Measurements from ENCODE around the gene IL1RN. TPM values are rescaled to one million over a fixed set of nuclear protein-coding genes. Genes with fewer than 3 reads are reported as not detected.

IL1RN gene
- total and polyA plus RNA-seq, 2 of the 13 experiments (the other 11 are each of a cell fraction or from before 2014, with no cell fraction given), result 21.2 to 101 TPM

DNA sequence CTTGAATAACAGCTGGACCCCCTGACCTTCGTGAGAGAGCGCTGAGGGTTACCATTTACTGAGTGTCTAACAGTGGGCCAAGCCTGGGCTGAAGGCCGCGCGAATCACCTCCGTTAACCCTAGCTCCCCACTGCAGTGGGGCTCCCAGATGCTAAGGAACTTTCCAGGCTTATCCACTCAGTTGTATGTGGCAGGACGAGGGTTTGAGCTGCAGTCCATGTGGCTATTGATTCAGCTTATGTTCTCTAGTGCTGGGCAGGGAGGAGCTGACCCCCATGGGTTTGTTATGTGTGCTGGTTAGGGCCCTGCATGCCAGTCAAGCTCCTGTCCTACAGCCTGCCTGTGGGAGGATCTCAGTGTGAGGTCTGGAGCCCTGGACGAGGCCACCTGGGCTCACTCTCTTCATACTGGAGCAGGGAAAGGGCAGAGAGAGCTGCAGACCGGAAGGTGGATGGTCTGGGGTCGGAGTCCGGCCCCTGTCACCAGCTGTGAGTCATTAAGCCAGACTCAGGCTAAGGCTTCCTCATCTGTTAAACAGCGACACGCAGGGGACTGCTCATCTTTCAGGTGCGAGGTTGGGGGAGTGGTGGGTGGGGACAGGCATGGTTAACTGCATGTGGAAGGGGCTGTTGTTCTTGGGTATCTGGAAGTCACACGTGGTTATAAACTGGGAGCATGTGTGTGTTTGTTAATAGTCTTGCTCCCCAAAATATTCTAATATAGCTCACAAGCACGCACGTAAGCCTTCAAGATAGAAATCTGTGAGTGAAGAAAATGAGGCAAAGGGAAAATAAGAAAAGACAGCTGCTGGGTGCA lies 52.9 kb downstream of the IL1RN start (continued):
- TF ChIP-seq ATF3 (CRISPR knock-in tag; IDR thresholded peaks at IDR 0.05), result peak; percentile 67; the same call in 1 of the 2 replicates
- no peak for TF ChIP-seq SNRNP70 (IDR thresholded peaks at IDR 0.05; ENCODE audit: low read depth, low read length)
- TF ChIP-seq, protein P1, sequence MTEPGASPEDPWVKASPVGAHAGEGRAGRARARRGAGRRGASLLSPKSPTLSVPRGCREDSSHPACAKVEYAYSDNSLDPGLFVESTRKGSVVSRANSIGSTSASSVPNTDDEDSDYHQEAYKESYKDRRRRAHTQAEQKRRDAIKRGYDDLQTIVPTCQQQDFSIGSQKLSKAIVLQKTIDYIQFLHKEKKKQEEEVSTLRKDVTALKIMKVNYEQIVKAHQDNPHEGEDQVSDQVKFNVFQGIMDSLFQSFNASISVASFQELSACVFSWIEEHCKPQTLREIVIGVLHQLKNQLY (CRISPR knock-in tag; IDR thresholded peaks at IDR 0.05), result peak; percentile 90
- no peak for TF ChIP-seq ZSCAN30 (CRISPR knock-in tag; IDR thresholded peaks at IDR 0.05)
- peak; percentile 78 for TF ChIP-seq SKI (IDR thresholded peaks at IDR 0.05; ENCODE audit: partially characterized antibody)
- TF ChIP-seq ZNF292 (CRISPR knock-in tag; IDR thresholded peaks at IDR 0.05; ENCODE audit: borderline replicate concordance, low read depth), result peak; percentile 93; the same call in 1 of the 2 replicates
- TF ChIP-seq ZNF772 (CRISPR knock-in tag; IDR thresholded peaks at IDR 0.05), result peak; percentile 88
- TF ChIP-seq, protein P2, sequence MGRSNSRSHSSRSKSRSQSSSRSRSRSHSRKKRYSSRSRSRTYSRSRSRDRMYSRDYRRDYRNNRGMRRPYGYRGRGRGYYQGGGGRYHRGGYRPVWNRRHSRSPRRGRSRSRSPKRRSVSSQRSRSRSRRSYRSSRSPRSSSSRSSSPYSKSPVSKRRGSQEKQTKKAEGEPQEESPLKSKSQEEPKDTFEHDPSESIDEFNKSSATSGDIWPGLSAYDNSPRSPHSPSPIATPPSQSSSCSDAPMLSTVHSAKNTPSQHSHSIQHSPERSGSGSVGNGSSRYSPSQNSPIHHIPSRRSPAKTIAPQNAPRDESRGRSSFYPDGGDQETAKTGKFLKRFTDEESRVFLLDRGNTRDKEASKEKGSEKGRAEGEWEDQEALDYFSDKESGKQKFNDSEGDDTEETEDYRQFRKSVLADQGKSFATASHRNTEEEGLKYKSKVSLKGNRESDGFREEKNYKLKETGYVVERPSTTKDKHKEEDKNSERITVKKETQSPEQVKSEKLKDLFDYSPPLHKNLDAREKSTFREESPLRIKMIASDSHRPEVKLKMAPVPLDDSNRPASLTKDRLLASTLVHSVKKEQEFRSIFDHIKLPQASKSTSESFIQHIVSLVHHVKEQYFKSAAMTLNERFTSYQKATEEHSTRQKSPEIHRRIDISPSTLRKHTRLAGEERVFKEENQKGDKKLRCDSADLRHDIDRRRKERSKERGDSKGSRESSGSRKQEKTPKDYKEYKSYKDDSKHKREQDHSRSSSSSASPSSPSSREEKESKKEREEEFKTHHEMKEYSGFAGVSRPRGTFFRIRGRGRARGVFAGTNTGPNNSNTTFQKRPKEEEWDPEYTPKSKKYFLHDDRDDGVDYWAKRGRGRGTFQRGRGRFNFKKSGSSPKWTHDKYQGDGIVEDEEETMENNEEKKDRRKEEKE (IDR thresholded peaks at IDR 0.05), result no peak
- TF ChIP-seq THYN1 (CRISPR knock-in tag; IDR thresholded peaks at IDR 0.05; ENCODE audit: borderline replicate concordance, low read depth), result no peak
- TF ChIP-seq, protein P3, sequence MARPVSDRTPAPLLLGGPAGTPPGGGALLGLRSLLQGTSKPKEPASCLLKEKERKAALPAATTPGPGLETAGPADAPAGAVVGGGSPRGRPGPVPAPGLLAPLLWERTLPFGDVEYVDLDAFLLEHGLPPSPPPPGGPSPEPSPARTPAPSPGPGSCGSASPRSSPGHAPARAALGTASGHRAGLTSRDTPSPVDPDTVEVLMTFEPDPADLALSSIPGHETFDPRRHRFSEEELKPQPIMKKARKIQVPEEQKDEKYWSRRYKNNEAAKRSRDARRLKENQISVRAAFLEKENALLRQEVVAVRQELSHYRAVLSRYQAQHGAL (CRISPR knock-in tag; IDR thresholded peaks at IDR 0.05; ENCODE audit: not compliant biosample characterization), result peak; percentile 25
- TF ChIP-seq, protein P4, sequence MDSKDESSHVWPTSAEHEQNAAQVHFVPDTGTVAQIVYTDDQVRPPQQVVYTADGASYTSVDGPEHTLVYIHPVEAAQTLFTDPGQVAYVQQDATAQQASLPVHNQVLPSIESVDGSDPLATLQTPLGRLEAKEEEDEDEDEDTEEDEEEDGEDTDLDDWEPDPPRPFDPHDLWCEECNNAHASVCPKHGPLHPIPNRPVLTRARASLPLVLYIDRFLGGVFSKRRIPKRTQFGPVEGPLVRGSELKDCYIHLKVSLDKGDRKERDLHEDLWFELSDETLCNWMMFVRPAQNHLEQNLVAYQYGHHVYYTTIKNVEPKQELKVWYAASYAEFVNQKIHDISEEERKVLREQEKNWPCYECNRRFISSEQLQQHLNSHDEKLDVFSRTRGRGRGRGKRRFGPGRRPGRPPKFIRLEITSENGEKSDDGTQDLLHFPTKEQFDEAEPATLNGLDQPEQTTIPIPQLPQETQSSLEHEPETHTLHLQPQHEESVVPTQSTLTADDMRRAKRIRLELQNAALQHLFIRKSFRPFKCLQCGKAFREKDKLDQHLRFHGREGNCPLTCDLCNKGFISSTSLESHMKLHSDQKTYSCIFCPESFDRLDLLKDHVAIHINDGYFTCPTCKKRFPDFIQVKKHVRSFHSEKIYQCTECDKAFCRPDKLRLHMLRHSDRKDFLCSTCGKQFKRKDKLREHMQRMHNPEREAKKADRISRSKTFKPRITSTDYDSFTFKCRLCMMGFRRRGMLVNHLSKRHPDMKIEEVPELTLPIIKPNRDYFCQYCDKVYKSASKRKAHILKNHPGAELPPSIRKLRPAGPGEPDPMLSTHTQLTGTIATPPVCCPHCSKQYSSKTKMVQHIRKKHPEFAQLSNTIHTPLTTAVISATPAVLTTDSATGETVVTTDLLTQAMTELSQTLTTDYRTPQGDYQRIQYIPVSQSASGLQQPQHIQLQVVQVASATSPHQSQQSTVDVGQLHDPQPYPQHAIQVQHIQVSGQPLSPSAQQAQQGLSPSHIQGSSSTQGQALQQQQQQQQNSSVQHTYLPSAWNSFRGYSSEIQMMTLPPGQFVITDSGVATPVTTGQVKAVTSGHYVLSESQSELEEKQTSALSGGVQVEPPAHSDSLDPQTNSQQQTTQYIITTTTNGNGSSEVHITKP (CRISPR knock-in tag; IDR thresholded peaks at IDR 0.05; ENCODE audit: low read depth), result peak; percentile 75; the same call in 1 of the 2 replicates
- TF ChIP-seq NAIF1 (CRISPR knock-in tag; IDR thresholded peaks at IDR 0.05; ENCODE audit: borderline replicate concordance), result 0 out of 2 replicates have a peak, but pooled peaks have one; percentile 41
- TF ChIP-seq PCBP1 (IDR thresholded peaks at IDR 0.05; ENCODE audit: borderline replicate concordance, low read depth, low read length), result no peak
- no peak for TF ChIP-seq ZBTB49 (CRISPR knock-in tag; IDR thresholded peaks at IDR 0.05; ENCODE audit: borderline replicate concordance)
- 0 out of 2 replicates have a peak, but pooled peaks have one; percentile 45 for TF ChIP-seq FOXC1 (CRISPR knock-in tag; IDR thresholded peaks at IDR 0.05; ENCODE audit: borderline replicate concordance)
- no peak; the same call in 1 of the 2 replicates for TF ChIP-seq SAFB2 (CRISPR knock-in tag; IDR thresholded peaks at IDR 0.05; ENCODE audit: borderline replicate concordance, low read depth)
